ENCODE measurements around the gene CDS2.

The CDS2 gene

DNA sequence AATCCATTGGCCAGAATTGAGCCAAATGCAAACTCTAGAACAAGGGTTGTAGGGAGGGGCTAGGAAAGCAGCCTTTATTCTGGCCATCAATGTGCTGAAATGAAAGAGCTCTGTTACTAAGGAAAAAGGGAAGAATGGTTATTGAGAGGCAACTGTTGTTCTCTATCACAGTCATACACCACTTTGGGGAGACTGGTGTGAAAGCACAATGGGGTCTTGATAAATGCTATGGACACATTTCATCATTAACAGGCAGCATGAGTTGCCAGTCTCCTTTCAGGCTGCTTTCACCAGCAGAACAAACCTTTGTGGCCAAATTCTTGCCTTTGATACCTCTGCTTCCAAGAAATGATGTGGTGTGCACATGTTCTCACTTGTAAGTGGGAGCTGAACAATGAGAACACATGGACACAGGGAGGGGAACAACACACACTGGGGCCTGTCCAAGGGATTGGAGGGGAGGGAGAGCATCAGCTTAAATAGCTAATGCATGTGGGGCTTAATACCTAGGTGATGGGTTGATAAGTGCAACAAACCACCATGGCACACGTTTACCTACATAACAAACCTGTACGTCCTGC, 86.2 kb downstream of the CDS2 start:
- no peak for DNase-seq (ENCODE audit: low spot score)
- in situ Hi-C loops (cut with MboI; ENCODE audit: low pct_unique_long_range_greater_than_20kb, low sequenced_read_pairs, unreplicated experiment) = no loop called here
- TF ChIP-seq CTCF (IDR thresholded peaks at IDR 0.05; ENCODE audit: extremely low read depth, insufficient read depth, missing control alignments) = no peak

- TF ChIP-seq CTCF (IDR thresholded peaks at IDR 0.05; ENCODE audit: extremely low read depth, insufficient read depth, missing control alignments) = no peak
- no peak for DNase-seq (ENCODE audit: low spot score)
- in situ Hi-C loops (cut with MboI; ENCODE audit: low pct_unique_long_range_greater_than_20kb, low sequenced_read_pairs, unreplicated experiment) = no loop called here
Observed at GRCh38 chr20:5214826-5215225, 88.0 kb downstream of the CDS2 start.

DNA sequence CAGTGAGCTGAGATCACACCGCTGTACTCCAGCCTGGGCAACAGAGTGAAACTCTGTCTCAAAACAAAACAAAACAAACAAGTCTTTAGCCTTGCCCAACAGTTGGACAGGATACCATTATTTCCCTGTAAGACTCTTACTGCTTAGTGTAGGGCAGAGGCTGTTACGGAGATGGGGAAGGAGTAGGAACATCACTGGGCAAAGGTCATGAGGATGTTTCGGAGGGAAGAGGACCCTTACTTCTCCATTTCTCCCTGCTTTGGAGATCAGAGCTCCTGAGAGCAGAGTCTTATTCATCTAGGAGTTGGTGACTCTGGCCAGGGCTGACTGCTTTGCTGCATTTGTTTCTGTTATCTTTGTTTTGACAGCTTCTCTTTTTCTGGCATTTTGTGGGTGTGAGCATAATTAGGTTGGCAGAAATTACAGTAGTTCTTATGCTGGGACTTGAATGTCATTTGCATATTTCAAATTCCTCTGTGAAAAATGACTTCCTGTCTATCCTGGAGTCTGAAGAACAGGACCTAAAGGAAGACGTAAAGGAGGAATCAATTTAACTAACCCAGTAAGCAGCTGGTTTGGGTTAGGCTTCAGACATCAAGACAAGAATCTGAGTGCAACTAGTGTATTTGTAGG, 89.0 kb downstream of the CDS2 start:
- in situ Hi-C loops (cut with MboI; ENCODE audit: low pct_unique_long_range_greater_than_20kb, low sequenced_read_pairs, unreplicated experiment) = no loop called here
- no peak for DNase-seq (ENCODE audit: low spot score)

DNA sequence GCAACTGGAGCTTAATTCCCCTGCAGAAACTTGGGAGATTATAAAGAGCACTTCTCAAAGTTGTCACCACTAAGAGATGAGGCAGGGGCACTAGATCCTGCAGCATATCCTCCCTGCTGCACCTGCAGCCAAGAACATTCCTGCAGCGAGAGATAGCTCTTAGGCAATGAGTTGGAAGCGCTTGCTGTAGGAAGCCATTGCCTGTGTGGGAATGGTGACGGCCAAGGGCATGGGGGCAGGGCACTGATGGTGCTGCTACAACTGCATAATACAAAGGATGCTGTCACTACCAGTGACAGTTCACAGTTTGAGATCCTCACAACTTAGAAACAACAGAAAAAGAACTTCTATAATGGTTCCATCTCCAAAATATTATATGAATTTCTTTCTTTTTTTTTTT, 89.9 kb downstream of the CDS2 start:
- in situ Hi-C loops (cut with MboI; ENCODE audit: low pct_unique_long_range_greater_than_20kb, low sequenced_read_pairs, unreplicated experiment) = no loop called here
- DNase-seq (ENCODE audit: low spot score) = no peak
- no peak for TF ChIP-seq CTCF (IDR thresholded peaks at IDR 0.05; ENCODE audit: extremely low read depth, insufficient read depth, missing control alignments)

More for the DNA sequence above, 89.0 kb downstream of the CDS2 start:
- no peak for TF ChIP-seq CTCF (IDR thresholded peaks at IDR 0.05; ENCODE audit: extremely low read depth, insufficient read depth, missing control alignments)

- DNase-seq (ENCODE audit: low spot score) = no peak
- no peak for TF ChIP-seq CTCF (IDR thresholded peaks at IDR 0.05; ENCODE audit: extremely low read depth, insufficient read depth, missing control alignments)
- in situ Hi-C loops (cut with MboI; ENCODE audit: low pct_unique_long_range_greater_than_20kb, low sequenced_read_pairs, unreplicated experiment) = no loop called here
Observed at GRCh38 chr20:5217616-5218015, 90.8 kb downstream of the CDS2 start.

DNA sequence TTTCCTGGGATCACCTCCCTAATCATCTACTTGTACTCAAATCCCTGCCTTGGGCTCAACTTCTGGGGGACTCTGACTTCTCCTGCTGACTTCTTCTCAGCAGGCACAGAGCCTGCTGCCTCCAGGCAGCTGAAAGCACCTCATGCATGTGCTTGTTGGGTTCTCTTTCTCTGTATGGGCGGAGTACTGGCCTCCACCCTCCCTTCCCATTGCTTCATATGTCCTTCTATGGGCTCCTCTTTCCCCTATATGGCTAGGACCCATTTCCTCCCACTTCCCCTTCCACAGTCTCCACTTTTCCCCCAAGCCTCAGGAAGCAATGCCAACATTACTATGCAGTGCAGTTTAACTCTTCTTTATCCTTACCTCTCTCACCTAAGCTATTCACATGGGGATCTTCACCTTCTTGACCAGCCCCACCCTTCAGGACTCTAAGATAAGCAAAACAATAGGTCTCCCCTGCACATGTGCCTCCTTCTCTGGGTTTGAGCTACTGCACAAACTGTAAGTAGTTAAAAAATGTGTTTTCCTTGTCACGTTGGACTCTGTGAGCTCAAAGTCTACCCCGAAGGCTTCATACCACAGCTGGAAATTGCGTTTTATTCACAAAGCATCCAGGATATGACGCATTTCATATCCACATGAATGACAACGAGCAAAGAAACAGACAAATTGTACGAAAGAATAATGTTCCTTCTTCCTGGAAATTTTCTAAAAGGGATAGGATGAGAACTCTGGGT, 93.7 kb downstream of the CDS2 start:
- TF ChIP-seq CTCF (IDR thresholded peaks at IDR 0.05; ENCODE audit: extremely low read depth, insufficient read depth, missing control alignments) = no peak
- in situ Hi-C loops (cut with MboI; ENCODE audit: low pct_unique_long_range_greater_than_20kb, low sequenced_read_pairs, unreplicated experiment) = no loop called here
- no peak for DNase-seq (ENCODE audit: low spot score)
